ENCODE data around the gene NTM.

The NTM gene

DNA sequence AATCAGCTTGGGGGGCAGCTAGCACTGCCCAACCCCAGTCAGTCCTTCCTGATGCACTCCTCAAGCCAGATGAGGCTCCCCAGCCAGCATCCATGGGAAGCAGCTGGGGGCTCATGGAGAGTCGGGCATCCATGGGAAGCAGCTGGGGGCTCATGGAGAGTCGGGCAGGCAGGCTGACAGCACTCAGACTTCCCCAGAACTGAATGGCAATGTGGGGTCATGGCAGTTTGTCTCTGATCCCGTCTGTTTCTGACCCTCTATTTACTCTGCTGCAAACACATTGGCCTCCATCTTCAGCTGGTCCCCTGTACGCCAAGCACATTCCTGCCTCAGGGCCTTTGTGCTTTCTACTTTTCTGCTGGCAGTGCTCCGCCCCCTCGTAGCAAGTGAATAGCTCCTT lies 314.8 kb downstream of the NTM start:
- Histone ChIP-seq H3K27ac (no peak overlapping the region), H2AFZ (no peak overlapping the region), H3K4me3 (ENCODE audit: low read depth, low read length) (no peak overlapping the region), H3K9me3 (ENCODE audit: control insufficient read depth, low read length) (no peaks in the 10 kb centered on the region), H3K36me3 (ENCODE audit: control insufficient read depth, insufficient read depth, low read length) (no peaks in the 10 kb centered on the region), H3K27me3 (ENCODE audit: control insufficient read depth, insufficient read depth, low read length) (no peaks in the 10 kb centered on the region), H3K9ac (no peak overlapping the region), H3K4me1 (peaks cover 19% of the 10 kb centered on the region), H3K4me2 (ENCODE audit: low read length) (no peak overlapping the region), H3K79me2 (no peaks in the 10 kb centered on the region)
- TF ChIP-seq, protein P1, sequence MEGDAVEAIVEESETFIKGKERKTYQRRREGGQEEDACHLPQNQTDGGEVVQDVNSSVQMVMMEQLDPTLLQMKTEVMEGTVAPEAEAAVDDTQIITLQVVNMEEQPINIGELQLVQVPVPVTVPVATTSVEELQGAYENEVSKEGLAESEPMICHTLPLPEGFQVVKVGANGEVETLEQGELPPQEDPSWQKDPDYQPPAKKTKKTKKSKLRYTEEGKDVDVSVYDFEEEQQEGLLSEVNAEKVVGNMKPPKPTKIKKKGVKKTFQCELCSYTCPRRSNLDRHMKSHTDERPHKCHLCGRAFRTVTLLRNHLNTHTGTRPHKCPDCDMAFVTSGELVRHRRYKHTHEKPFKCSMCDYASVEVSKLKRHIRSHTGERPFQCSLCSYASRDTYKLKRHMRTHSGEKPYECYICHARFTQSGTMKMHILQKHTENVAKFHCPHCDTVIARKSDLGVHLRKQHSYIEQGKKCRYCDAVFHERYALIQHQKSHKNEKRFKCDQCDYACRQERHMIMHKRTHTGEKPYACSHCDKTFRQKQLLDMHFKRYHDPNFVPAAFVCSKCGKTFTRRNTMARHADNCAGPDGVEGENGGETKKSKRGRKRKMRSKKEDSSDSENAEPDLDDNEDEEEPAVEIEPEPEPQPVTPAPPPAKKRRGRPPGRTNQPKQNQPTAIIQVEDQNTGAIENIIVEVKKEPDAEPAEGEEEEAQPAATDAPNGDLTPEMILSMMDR (IDR thresholded peaks at IDR 0.05), result no peak

DNA sequence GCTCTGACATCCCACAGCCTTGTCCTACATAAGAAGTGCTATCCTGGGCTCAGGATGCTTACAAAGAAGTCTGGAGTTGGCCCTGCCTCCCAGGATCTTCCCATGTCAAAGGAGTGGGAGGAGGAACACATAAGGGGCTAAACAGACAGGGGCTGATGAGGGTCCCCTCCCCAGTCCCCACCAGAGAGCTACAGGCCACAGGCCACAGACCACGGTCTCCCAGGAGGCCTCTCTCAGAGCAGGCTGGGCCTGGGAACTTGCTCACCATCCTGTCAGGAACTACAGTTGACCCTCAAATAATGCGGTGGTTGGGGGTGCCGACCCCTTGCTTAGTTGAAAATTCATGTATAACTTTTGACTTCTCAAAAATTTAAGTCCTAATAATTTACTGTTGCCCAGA lies 315.5 kb downstream of the NTM start:
- no peak overlapping the region for H3K4me2 ChIP-seq (ENCODE audit: low read length)
- no peak overlapping the region for H3K9ac ChIP-seq
- H2AFZ ChIP-seq, result no peak overlapping the region
- TF ChIP-seq, protein P1 (IDR thresholded peaks at IDR 0.05), result no peak
- no peaks in the 10 kb centered on the region for H3K36me3 ChIP-seq (ENCODE audit: control insufficient read depth, insufficient read depth, low read length)
- H3K27me3 ChIP-seq (ENCODE audit: control insufficient read depth, insufficient read depth, low read length), result no peaks in the 10 kb centered on the region
- no peaks in the 10 kb centered on the region for H3K79me2 ChIP-seq
- H3K4me3 ChIP-seq (ENCODE audit: low read depth, low read length), result no peak overlapping the region
- no peaks in the 10 kb centered on the region for H3K9me3 ChIP-seq (ENCODE audit: control insufficient read depth, low read length)
- peaks cover 21% of the 10 kb centered on the region for H3K4me1 ChIP-seq
- H3K27ac ChIP-seq, result no peak overlapping the region

- TF ChIP-seq, protein P1 (IDR thresholded peaks at IDR 0.05), result no peak
Observed at GRCh38 chr11:131686836-131687235, 316.4 kb downstream of the NTM start.

GRCh38 chr11:131687291-131688047 lies 317.1 kb downstream of the NTM start:
- no peak overlapping the region for H3K4me3 ChIP-seq (ENCODE audit: low read depth, low read length)

More at GRCh38 chr11:131686836-131687235, 316.4 kb downstream of the NTM start:
- Histone ChIP-seq H3K4me1 (peaks cover 21% of the 10 kb centered on the region), H3K36me3 (ENCODE audit: control insufficient read depth, insufficient read depth, low read length) (no peaks in the 10 kb centered on the region), H3K9ac (no peak overlapping the region), H3K79me2 (no peaks in the 10 kb centered on the region), H3K4me2 (ENCODE audit: low read length) (no peak overlapping the region), H3K4me3 (ENCODE audit: low read depth, low read length) (no peak overlapping the region), H3K27me3 (ENCODE audit: control insufficient read depth, insufficient read depth, low read length) (no peaks in the 10 kb centered on the region), H3K9me3 (ENCODE audit: control insufficient read depth, low read length) (no peaks in the 10 kb centered on the region), H3K27ac (no peak overlapping the region), H2AFZ (no peak overlapping the region)

More at GRCh38 chr11:131687291-131688047, 317.1 kb downstream of the NTM start:
- Histone ChIP-seq H3K27ac (no peak overlapping the region), H3K9me3 (ENCODE audit: control insufficient read depth, low read length) (no peaks in the 10 kb centered on the region), H2AFZ (no peak overlapping the region), H3K9ac (no peak overlapping the region), H3K36me3 (ENCODE audit: control insufficient read depth, insufficient read depth, low read length) (no peaks in the 10 kb centered on the region), H3K4me1 (peaks cover 21% of the 10 kb centered on the region), H3K79me2 (no peaks in the 10 kb centered on the region), H3K27me3 (ENCODE audit: control insufficient read depth, insufficient read depth, low read length) (no peaks in the 10 kb centered on the region), H3K4me2 (ENCODE audit: low read length) (no peak overlapping the region)
- TF ChIP-seq, protein P1 (IDR thresholded peaks at IDR 0.05), result no peak

All from parathyroid adenoma (tissue), 2 donors.